OCI-M2 (cell line): ENCODE results near the gene PNKD.
A peak's percentile ranks its signal among the peaks of the same experiment; 100 is the strongest.

Source experiments
- DNase-seq: peaks from one replicate; lab custom pipeline; 2025; ENCODE audit not compliant: unreplicated experiment; lab: John Stamatoyannopoulos, UW

The PNKD gene

GRCh38 chr2:218368621-218369153 lies 98.4 kb downstream of the PNKD start:
- DNase-seq, result no peak

- DNase-seq, result no peak
These were observed 99.0 kb downstream of the PNKD start for GRCh38 chr2:218369330-218369729.

GRCh38 chr2:218370410-218371063 lies 100.2 kb downstream of the PNKD start:
- DNase-seq, result no peak

GRCh38 chr2:218371983-218372350 lies 101.6 kb downstream of the PNKD start:
- no peak for DNase-seq

GRCh38 chr2:218374795-218375194 lies 104.5 kb downstream of the PNKD start:
- no peak for DNase-seq

- no peak for DNase-seq
These were observed 104.9 kb downstream of the PNKD start for GRCh38 chr2:218375212-218375611.

GRCh38 chr2:218378053-218378452 lies 107.7 kb downstream of the PNKD start:
- no peak for DNase-seq

GRCh38 chr2:218381916-218382366 lies 111.6 kb downstream of the PNKD start, which contains the start of gene SLC11A1:
Gene SLC11A1 (plus strand): TSS chr2:218382273. CDS start chr2:218382369, 96 bp downstream.
- DNase-seq, result no peak

GRCh38 chr2:218382785-218383184 lies 112.5 kb downstream of the PNKD start:
- DNase-seq, result no peak

GRCh38 chr2:218383892-218384519 lies 113.7 kb downstream of the PNKD start:
- DNase-seq, result no peak

GRCh38 chr2:218384975-218385374 lies 114.7 kb downstream of the PNKD start:
- no peak for DNase-seq

- DNase-seq, result no peak
These were observed 116.4 kb downstream of the PNKD start for GRCh38 chr2:218386505-218387368.

GRCh38 chr2:218387369-218388194 lies 117.3 kb downstream of the PNKD start:
- DNase-seq, result no peak

GRCh38 chr2:218389333-218390150 lies 119.2 kb downstream of the PNKD start:
- DNase-seq, result no peak

- DNase-seq, result no peak
These were observed 120.9 kb downstream of the PNKD start for GRCh38 chr2:218391202-218391601.

- no peak for DNase-seq
These were observed 122.1 kb downstream of the PNKD start for GRCh38 chr2:218392459-218392858.

GRCh38 chr2:218392891-218393462 lies 122.7 kb downstream of the PNKD start:
- DNase-seq, result no peak

GRCh38 chr2:218393750-218394290 lies 123.5 kb downstream of the PNKD start:
- peak; percentile 30 for DNase-seq
